ENCODE results near the gene AS3MT.
"Not testable (repeated sequence)": the region's sequence is repeated elsewhere in the genome, so short reads cannot be mapped to it uniquely, and the experiment has no call there.

GRCh38 chr10:102838276-102838927, 30.9 kb upstream of the AS3MT start:
- TF ChIP-seq, protein P1, sequence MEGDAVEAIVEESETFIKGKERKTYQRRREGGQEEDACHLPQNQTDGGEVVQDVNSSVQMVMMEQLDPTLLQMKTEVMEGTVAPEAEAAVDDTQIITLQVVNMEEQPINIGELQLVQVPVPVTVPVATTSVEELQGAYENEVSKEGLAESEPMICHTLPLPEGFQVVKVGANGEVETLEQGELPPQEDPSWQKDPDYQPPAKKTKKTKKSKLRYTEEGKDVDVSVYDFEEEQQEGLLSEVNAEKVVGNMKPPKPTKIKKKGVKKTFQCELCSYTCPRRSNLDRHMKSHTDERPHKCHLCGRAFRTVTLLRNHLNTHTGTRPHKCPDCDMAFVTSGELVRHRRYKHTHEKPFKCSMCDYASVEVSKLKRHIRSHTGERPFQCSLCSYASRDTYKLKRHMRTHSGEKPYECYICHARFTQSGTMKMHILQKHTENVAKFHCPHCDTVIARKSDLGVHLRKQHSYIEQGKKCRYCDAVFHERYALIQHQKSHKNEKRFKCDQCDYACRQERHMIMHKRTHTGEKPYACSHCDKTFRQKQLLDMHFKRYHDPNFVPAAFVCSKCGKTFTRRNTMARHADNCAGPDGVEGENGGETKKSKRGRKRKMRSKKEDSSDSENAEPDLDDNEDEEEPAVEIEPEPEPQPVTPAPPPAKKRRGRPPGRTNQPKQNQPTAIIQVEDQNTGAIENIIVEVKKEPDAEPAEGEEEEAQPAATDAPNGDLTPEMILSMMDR (IDR thresholded peaks at IDR 0.05) = not testable (repeated sequence)
- not testable (repeated sequence) for TF ChIP-seq POLR2A (IDR thresholded peaks at IDR 0.05)

Measured in adrenal gland (tissue), 5 donors.